NCI-H748 (cell line): ENCODE results near the gene CD38.
"Not testable (repeated sequence)": the region's sequence is repeated elsewhere in the genome, so short reads cannot be mapped to it uniquely, and the experiment has no call there.

Experiments
- DNase-seq: peaks from one replicate; lab custom pipeline; 2025; ENCODE audit not compliant: unreplicated experiment; lab: John Stamatoyannopoulos, UW

The CD38 gene

GRCh38 chr4:15861198-15861597, 83.1 kb downstream of the CD38 start:
- not testable (repeated sequence) for DNase-seq

DNA sequence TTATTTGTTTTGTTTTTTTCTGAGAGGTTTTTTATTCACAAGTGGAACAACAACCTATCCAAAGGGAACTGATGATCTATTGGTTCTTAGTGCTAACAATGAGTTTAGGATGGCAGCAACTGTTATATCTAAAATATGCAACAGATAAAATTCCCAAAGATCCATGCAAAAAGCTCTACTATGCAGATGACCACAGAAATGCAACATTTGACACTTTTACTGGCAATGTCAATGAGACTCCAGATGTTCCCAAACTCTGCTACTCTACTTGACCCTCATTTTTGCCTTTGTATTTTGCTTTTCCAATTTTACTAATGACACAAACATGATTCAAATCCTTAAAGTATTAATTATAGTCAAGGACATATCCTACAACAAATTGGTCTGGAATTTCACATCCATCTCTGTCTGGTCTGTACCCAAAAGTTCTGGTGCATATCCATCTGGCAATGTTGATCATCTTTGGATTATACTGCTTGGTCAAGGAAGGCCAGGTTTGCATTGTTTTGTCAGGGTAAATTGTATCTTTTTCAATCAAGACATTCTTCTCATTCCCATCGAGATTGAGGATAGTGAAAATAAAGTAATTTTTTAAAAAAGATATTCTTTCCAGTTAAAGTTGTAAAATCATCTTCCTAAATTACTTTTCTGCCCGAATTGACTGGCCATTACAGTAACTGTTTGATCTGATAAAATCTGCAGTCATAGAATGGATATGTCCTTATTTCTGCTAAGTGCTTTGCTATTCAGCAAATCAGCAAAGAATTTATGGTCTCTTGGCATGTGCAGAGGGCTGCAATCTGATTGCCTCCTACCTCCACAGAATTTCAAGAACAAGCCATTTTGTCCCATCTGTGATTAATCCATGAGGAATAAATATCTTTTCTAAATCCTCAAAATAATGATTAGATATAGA, 86.8 kb downstream of the CD38 start:
- no peak for DNase-seq

- peak; percentile 54 for DNase-seq
These were observed 90.0 kb downstream of the CD38 start for GRCh38 chr4:15868111-15868510.

GRCh38 chr4:15868826-15869413, 90.8 kb downstream of the CD38 start:
- DNase-seq, result peak; percentile 19

DNA sequence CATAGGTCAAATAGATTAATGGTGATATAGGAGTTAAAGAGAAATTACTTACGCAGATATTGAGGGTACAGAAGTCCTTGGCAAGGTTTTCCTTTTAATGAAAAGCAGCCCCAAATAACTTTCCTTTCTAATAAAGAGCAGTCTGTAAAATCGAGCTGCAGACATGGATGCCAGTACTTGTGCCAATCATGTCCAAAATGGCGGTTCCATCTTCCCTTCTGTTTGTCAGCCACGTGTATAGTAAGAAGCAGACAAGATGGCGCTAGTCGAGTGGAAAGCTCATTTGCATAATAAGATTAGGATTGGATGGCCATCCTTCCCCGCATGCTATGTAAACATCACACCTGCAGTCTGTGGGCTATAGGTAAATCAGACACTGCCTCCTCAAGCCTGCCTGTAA, 92.0 kb downstream of the CD38 start:
- DNase-seq, result peak; percentile 91

GRCh38 chr4:15870921-15871664, 93.0 kb downstream of the CD38 start:
- no peak for DNase-seq

DNA sequence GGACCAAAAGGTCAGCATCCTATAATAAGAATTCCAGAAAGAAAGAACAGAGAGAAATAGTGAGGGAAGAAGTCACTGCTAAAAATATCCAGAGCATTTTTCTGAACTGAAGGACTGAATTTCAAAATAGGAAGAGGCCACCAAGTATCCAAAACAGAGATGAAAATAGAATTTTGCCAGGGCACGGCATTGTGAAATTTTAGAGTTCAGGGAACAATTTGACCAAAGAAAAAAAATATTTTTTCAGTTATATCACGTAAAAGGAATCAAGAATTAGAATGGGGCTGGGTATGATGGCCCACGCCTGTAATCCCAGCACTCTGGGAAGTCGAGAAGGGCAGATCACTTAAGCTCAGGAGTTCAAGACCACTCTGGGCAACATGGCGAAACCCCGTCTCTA, 95.0 kb downstream of the CD38 start:
- no peak for DNase-seq

DNA sequence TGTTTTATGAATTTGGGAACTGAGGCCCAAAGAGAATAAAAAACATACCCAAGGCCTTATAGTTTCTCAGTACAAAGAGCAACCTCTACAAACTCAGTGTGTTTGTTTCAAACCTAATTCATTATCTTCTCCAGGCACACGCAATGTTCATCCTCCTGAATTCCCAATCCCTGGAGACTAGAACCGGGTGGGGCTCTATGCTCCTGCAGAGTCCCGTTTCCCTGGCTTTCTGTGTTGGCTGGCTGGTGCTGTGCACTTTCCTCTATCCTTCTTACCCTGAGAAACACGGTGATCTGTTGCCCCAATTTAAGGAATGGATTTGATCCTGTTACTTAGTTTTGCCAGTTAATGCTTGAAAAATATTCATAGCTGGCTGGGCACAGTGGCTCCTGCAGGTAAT, 96.5 kb downstream of the CD38 start:
- no peak for DNase-seq

GRCh38 chr4:15875663-15876460, 97.7 kb downstream of the CD38 start:
- DNase-seq, result no peak

GRCh38 chr4:15878011-15878410, 99.9 kb downstream of the CD38 start:
- DNase-seq, result no peak

- no peak for DNase-seq
These were observed 103.7 kb downstream of the CD38 start for GRCh38 chr4:15881820-15882219.

DNA sequence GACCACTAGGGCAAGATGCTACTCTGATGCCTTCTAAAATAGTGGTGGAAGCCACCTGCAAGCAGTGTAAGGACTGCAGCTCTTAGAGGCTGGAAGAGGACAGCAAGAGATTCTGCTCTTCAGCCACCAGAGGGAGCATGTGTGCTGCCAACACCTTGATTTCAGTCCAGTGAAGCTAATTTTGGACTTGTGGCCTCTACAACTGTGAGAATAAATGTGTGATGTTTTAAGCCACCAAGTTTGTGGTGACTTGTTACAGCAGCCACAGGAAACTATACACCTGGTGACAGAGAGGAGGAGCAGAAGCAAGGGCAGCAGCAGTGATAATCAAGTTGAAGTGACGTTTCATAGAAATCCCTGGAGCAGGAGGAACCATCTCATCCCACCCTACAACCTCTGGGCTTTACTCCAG, 104.6 kb downstream of the CD38 start:
- peak; percentile 65 for DNase-seq

- no peak for DNase-seq
These were observed 105.6 kb downstream of the CD38 start for GRCh38 chr4:15883610-15884243.

DNA sequence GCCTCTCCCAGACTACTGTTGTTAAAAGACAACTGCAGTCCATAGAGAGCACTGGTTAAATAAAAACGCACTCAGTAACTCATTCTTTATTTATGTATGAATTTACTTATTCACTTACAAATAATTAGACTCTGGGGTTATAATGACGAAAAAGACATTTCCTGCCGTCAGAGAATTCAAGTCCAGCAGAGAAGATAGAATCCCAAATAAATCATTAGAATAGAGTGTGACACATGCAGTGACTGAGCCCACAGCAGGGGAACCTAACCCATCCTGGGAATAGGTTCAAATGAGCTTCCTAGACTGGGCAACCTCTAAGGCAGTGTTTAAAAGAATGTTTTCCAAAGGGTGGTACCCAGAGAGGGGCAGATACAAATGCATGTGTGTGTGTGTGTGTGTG, 106.5 kb downstream of the CD38 start:
- DNase-seq, result no peak

DNA sequence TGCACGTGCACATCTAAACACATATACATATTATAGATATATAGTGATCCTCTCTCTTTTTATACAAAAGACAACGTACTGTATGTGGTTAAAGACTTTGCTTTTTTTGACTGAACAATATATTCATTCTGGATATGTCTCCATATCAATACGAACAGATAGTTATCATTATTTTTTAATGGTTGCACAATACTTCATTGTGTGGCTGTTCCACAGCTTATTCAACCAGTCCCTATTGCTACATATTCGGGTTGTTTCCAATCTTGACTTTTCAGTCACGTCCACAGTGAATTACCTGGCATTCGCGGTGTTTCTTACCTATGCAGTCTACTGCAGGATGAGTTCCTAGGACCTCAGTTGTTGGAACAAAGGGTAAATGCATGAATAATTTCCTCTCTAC, 107.3 kb downstream of the CD38 start:
- no peak for DNase-seq

DNA sequence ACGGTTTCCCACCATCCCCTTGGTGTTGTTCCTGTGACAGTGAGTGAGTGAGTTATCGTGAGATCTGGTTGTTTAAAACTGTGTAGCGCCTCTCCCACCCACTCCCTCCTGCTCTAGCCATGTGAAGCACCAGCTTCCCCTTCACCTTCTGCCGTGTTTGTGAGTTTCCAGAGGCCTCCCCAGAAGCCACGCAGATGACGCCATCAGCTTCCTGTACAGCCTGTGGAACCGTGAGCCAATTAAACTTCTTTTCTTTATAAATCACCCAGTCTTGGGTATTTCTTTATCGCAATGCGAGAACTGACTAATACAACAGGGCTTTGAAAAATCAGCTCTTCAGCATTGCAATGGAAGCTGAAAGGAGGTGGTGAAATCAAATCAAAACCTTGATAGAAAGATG, 110.4 kb downstream of the CD38 start:
- DNase-seq, result no peak

- no peak for DNase-seq
These were observed 112.2 kb downstream of the CD38 start for GRCh38 chr4:15890246-15890829.

GRCh38 chr4:15891312-15891711, 113.2 kb downstream of the CD38 start:
- DNase-seq, result no peak

- no peak for DNase-seq
These were observed 115.8 kb downstream of the CD38 start for GRCh38 chr4:15893962-15894361.

DNA sequence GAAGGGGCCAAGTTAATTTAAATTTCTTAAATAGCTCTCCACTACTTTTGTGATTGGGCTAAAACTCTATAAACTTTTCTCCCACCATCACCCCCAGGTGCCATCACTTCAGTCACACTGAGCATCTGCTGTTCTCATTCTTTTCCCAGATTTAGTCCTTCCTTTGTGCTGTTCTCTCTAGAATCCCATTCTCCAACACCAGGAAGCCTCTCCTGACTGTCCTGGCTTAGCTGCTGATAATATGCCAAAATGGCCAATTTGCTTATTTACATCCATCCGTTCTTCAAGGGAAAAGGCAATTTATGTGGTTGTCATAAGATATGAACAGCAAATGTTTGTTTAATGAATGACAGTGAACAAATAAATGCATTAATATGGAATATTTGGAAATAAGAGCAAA, 116.3 kb downstream of the CD38 start:
- no peak for DNase-seq
